Parathyroid adenoma (tissue), 2 donors: ENCODE results near the gene MESP1.

Source experiments
- H2AFZ ChIP-seq: fragments of 300-600 bp; sonication (generic); one replicate; pipeline ENCODE4 v1.7.0; 2017; ENCODE audit warnings: antibody characterized with exemption, mild to moderate bottlenecking
- H3K27ac ChIP-seq: fragments of 300-600 bp; sonication (generic); one replicate; pipeline ENCODE4 v1.7.0; 2017
- H3K27me3 ChIP-seq: fragments of 300-600 bp; sonication (generic); one replicate; pipeline ENCODE4 v1.7.0; 2017; ENCODE audit warnings: low read length; ENCODE audit not compliant: control insufficient read depth, insufficient read depth
- H3K36me3 ChIP-seq: fragments of 300-600 bp; sonication (generic); one replicate; pipeline ENCODE4 v1.7.0; 2017; ENCODE audit warnings: low read length; ENCODE audit not compliant: control insufficient read depth, insufficient read depth
- H3K4me1 ChIP-seq: fragments of 300-600 bp; sonication (generic); one replicate; pipeline ENCODE4 v1.7.0; 2017; ENCODE audit warnings: control low read depth
- H3K4me2 ChIP-seq: fragments of 300-600 bp; sonication (generic); one replicate; pipeline ENCODE4 v1.7.0; 2017; ENCODE audit warnings: low read length
- H3K4me3 ChIP-seq: fragments of 300-600 bp; sonication (generic); one replicate; pipeline ENCODE4 v1.7.0; 2017; ENCODE audit warnings: low read depth, low read length
- H3K79me2 ChIP-seq: fragments of 300-600 bp; sonication (generic); one replicate; pipeline ENCODE4 v1.7.0; 2017; ENCODE audit warnings: control low read depth
- H3K9ac ChIP-seq: fragments of 300-600 bp; sonication (generic); one replicate; pipeline ENCODE4 v1.7.0; 2017; ENCODE audit warnings: mild to moderate bottlenecking
- H3K9me3 ChIP-seq: fragments of 300-600 bp; sonication (generic); one replicate; pipeline ENCODE4 v1.7.0; 2017; ENCODE audit warnings: low read length; ENCODE audit not compliant: control insufficient read depth
- TF ChIP-seq, protein P1 (sequence below): fragments of 300-600 bp; sonication (generic); IDR thresholded peaks from one replicate; pipeline ENCODE4 v1.7.0; 2017; ENCODE audit warnings: antibody characterized with exemption, mild to moderate bottlenecking
- donor health status: primary hyperparathyroidism.

The MESP1 gene

DNA sequence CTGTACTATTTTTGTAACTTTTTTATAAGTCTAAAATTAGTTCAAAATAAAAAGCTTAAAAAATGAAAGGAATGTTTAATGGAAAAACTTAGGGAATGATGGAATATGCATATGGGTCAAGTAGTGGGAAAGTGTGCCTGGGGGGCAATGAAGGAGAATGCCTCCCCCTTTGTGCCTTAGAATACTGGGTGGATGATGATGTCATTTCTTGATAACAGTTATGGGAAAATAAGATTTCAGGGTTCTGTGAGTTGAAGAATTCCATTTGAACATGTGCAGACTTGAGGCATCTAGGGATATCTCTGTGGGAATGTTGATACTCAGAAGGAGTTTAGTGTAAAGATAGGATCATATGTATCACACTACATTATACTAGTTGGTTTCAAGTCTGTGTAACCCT lies 46.6 kb downstream of the MESP1 start:
- no peak overlapping the region for H3K4me3 ChIP-seq
- H3K4me1 ChIP-seq: no peaks in the 10 kb centered on the region
- no peaks in the 10 kb centered on the region for H3K79me2 ChIP-seq
- no peak overlapping the region for H3K4me2 ChIP-seq
- no peak overlapping the region for H3K27ac ChIP-seq
- no peaks in the 10 kb centered on the region for H3K27me3 ChIP-seq
- H3K9ac ChIP-seq: no peak overlapping the region
- H2AFZ ChIP-seq: no peak overlapping the region
- H3K36me3 ChIP-seq: no peaks in the 10 kb centered on the region
- TF ChIP-seq, protein P1, sequence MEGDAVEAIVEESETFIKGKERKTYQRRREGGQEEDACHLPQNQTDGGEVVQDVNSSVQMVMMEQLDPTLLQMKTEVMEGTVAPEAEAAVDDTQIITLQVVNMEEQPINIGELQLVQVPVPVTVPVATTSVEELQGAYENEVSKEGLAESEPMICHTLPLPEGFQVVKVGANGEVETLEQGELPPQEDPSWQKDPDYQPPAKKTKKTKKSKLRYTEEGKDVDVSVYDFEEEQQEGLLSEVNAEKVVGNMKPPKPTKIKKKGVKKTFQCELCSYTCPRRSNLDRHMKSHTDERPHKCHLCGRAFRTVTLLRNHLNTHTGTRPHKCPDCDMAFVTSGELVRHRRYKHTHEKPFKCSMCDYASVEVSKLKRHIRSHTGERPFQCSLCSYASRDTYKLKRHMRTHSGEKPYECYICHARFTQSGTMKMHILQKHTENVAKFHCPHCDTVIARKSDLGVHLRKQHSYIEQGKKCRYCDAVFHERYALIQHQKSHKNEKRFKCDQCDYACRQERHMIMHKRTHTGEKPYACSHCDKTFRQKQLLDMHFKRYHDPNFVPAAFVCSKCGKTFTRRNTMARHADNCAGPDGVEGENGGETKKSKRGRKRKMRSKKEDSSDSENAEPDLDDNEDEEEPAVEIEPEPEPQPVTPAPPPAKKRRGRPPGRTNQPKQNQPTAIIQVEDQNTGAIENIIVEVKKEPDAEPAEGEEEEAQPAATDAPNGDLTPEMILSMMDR: no peak
- no peaks in the 10 kb centered on the region for H3K9me3 ChIP-seq
